ENCODE measurements around the gene KRTAP5-8.
"Not testable (repeated sequence)": the region's sequence is repeated elsewhere in the genome, so short reads cannot be mapped to it uniquely, and the experiment has no call there.

Gene KRTAP5-8

DNA sequence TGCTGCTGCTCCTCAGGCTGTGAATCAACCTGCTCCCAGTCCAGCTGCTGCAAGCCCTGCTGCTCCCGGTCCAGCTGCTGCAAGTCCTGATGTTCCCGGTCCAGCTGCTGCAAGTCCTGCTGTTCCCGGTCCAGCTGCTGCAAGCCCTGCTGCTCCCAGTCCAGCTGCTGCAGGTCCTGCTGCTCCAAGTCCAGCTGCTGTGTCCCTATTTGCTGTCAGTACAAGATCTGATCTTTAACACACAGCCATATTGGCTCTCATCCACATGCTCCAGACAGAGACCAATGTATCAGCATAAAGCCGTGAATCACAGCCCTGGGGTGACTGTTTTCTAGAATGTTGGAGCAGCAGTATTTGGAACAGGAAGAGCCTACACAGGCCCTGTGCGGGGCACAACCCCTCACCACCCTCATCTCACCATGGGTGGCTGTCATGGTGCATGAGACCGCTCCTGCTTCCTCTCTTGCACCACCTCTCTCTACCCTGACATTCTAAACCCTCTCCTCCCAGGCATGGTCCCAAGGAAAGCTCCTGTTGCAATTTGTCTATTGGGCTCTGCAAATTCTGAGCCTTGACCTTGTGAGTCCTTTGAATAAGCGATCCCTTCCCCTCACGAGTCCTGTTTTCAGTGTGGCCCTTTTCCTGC lies 31.0 kb downstream of the KRTAP5-8 start:
- Histone ChIP-seq H3K27me3 (replicated peaks) (no peaks in the 10 kb centered on the region), H3K27ac (no peak overlapping the region), H3K4me3 (ENCODE audit: low read depth, low read length) (no peak overlapping the region), H3K36me3 (replicated peaks) (no peaks in the 10 kb centered on the region)
- in situ Hi-C loops (cut with HindIII; ENCODE audit: low pct_ligation_motif_present, low sequenced_read_pairs) = no loop called here
- TF ChIP-seq, protein P1, sequence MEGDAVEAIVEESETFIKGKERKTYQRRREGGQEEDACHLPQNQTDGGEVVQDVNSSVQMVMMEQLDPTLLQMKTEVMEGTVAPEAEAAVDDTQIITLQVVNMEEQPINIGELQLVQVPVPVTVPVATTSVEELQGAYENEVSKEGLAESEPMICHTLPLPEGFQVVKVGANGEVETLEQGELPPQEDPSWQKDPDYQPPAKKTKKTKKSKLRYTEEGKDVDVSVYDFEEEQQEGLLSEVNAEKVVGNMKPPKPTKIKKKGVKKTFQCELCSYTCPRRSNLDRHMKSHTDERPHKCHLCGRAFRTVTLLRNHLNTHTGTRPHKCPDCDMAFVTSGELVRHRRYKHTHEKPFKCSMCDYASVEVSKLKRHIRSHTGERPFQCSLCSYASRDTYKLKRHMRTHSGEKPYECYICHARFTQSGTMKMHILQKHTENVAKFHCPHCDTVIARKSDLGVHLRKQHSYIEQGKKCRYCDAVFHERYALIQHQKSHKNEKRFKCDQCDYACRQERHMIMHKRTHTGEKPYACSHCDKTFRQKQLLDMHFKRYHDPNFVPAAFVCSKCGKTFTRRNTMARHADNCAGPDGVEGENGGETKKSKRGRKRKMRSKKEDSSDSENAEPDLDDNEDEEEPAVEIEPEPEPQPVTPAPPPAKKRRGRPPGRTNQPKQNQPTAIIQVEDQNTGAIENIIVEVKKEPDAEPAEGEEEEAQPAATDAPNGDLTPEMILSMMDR (IDR thresholded peaks at IDR 0.05; ENCODE audit: low read depth, low read length, missing control alignments) = no peak
- peak; percentile 10 for DNase-seq

- H3K36me3 ChIP-seq (replicated peaks); H3K4me3 ChIP-seq (ENCODE audit: low read depth, low read length); DNase-seq; H3K27ac ChIP-seq; H3K27me3 ChIP-seq (replicated peaks); in situ Hi-C loops (cut with HindIII; ENCODE audit: low pct_ligation_motif_present, low sequenced_read_pairs): not testable (repeated sequence)
Measured at GRCh38 chr11:71571101-71571850, 33.5 kb downstream of the KRTAP5-8 start.

GRCh38 chr11:71572811-71573210 lies 35.0 kb downstream of the KRTAP5-8 start:
- TF ChIP-seq, protein P1 (IDR thresholded peaks at IDR 0.05; ENCODE audit: low read depth, low read length, missing control alignments) = no peak

DNA sequence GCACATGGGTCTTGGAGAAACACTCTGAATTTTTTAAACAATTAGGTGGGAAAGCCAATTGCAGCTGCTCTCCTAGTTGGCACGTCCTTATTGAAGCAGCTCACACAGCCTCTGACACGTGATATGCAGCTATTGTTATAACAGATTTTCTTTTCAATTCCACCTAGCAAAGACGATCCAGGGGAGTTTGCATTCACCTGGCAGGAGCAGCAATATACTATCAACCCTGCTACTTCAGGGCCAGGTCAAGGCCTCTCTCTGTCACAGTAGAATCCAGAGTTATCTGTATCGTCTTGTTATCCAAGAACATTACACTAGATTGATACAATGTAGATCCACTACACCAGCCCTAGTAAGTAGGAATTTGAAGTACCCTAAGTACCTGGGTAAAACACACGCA lies 36.6 kb downstream of the KRTAP5-8 start:
- Histone ChIP-seq H3K27me3 (replicated peaks) (no peaks in the 10 kb centered on the region), H3K4me3 (ENCODE audit: low read depth, low read length) (no peak overlapping the region), H3K27ac (no peak overlapping the region), H3K36me3 (replicated peaks) (no peaks in the 10 kb centered on the region)
- TF ChIP-seq, protein P1 (IDR thresholded peaks at IDR 0.05; ENCODE audit: low read depth, low read length, missing control alignments) = no peak
- DNase-seq = no peak
- in situ Hi-C loops (cut with HindIII; ENCODE audit: low pct_ligation_motif_present, low sequenced_read_pairs) = no loop called here

More at GRCh38 chr11:71572811-71573210, 35.0 kb downstream of the KRTAP5-8 start:
- no peak overlapping the region for H3K27ac ChIP-seq
- H3K27me3 ChIP-seq (replicated peaks) = no peaks in the 10 kb centered on the region
- no peak for DNase-seq
- no peaks in the 10 kb centered on the region for H3K36me3 ChIP-seq (replicated peaks)
- no peak overlapping the region for H3K4me3 ChIP-seq (ENCODE audit: low read depth, low read length)
- in situ Hi-C loops (cut with HindIII; ENCODE audit: low pct_ligation_motif_present, low sequenced_read_pairs) = no loop called here

GRCh38 chr11:71575723-71576424 lies 38.0 kb downstream of the KRTAP5-8 start:
- in situ Hi-C loops (cut with HindIII; ENCODE audit: low pct_ligation_motif_present, low sequenced_read_pairs) = no loop called here
- DNase-seq = no peak
- Histone ChIP-seq H3K27ac (no peak overlapping the region), H3K36me3 (replicated peaks) (no peaks in the 10 kb centered on the region), H3K4me3 (ENCODE audit: low read depth, low read length) (no peak overlapping the region), H3K27me3 (replicated peaks) (no peaks in the 10 kb centered on the region)
- TF ChIP-seq, protein P1 (IDR thresholded peaks at IDR 0.05; ENCODE audit: low read depth, low read length, missing control alignments) = no peak

DNA sequence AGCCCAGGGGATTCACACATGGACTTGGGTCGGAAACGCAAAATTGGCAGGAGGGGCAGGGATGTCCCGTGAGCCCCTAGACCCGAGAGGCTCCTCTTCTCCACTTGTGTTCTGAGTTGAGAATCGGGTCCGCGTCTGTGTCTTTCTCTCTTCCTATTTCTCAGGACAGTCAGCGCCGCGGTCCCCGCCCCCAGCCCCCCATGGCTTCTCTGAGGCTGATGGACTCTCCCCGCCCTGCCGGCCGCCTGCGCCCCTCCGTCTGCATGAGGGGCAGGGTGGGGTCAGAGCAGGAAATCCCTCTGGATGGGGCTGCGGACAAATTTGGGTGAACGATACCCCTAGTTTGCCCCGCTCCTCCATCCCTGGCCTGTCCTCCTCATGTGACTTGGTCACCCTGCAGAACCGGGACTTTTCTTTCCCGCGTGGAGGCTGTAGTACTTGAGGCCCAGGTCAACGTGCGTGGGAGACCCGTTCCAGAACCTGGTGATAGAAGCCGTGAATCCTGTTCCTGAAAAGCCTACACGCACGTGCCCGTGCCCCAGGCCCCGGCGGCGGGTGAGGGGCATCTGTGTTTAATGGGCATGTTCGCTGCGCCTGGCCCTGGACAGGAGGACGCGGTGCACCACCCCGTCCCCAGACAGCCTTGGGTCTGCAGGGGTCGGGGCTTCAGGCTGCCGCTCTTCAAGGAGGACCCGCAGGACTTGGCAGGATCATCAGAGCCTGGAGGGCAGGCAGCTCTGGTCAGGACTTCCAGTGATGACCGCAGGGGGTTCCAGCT lies 39.1 kb downstream of the KRTAP5-8 start:
- in situ Hi-C loops (cut with HindIII; ENCODE audit: low pct_ligation_motif_present, low sequenced_read_pairs); H3K4me3 ChIP-seq (ENCODE audit: low read depth, low read length); H3K36me3 ChIP-seq (replicated peaks); DNase-seq; H3K27me3 ChIP-seq (replicated peaks); H3K27ac ChIP-seq: not testable (repeated sequence)
